GM12878 (cell line): ENCODE measurements around the gene ARHGDIA. TPM values are rescaled to one million over a fixed set of nuclear protein-coding genes. Genes with fewer than 3 reads are reported as not detected.
A peak's percentile ranks its signal among the peaks of the same experiment; 100 is the strongest.

Source experiments
- BMI1 ChIP-seq: fragments of 450-650 bp; IDR thresholded peaks from 2 replicates; pipeline ENCODE4 v1.6.1; 2016; ENCODE audit warnings: mild to moderate bottlenecking, moderate library complexity, borderline replicate concordance
- CBX3 ChIP-seq: fragments of 200-600 bp; sonication (generic); IDR thresholded peaks from 2 replicates; pipeline ENCODE4 v1.6.1; 2016; ENCODE audit warnings: low read depth, borderline replicate concordance
- CREB1 ChIP-seq: IDR thresholded peaks from 2 replicates; pipeline ENCODE4 v1.6.1; 2012; ENCODE audit warnings: low read depth, mild to moderate bottlenecking, inconsistent platforms
- EGR1 ChIP-seq, 2 experiments: IDR thresholded peaks; 1 replicate in 1 of 2; 2 replicates in 1 of 2; pipeline ENCODE4 v1.6.1; 2011 to 2012; ENCODE audit warnings: low read depth in 2 of 2, low read length in 2 of 2, borderline replicate concordance in 1 of 2, mild to moderate bottlenecking in 1 of 2, moderate library complexity in 1 of 2
- GABPA ChIP-seq: IDR thresholded peaks from 2 replicates; pipeline ENCODE4 v1.6.1; 2014; ENCODE audit warnings: antibody characterized with exemption, low read depth, mild to moderate bottlenecking, inconsistent platforms
- GATAD2B ChIP-seq: fragments of 450-650 bp; conservative IDR thresholded peaks from 2 replicates; pipeline ENCODE4 v1.6.1; 2017; ENCODE audit warnings: low read depth, mild to moderate bottlenecking, moderate library complexity
- HDAC2 ChIP-seq: fragments of 200-600 bp; sonication (generic); IDR thresholded peaks from 2 replicates; pipeline ENCODE4 v1.6.1; 2017
- IKZF2 ChIP-seq, 2 experiments: fragments of 450-650 bp; IDR thresholded peaks; 2 replicates each; pipeline ENCODE4 v1.6.1; 2017; ENCODE audit warnings: mild to moderate bottlenecking in 2 of 2, moderate library complexity in 2 of 2
- KDM1A ChIP-seq: fragments of 200-600 bp; sonication (generic); IDR thresholded peaks from 2 replicates; pipeline ENCODE4 v1.6.1; 2016; ENCODE audit warnings: borderline replicate concordance
- MEF2B ChIP-seq: fragments of 450-650 bp; IDR thresholded peaks from 2 replicates; pipeline ENCODE4 v1.6.1; 2018; ENCODE audit warnings: mild to moderate bottlenecking, moderate library complexity; ENCODE audit not compliant: partially characterized antibody, poor library complexity, severe bottlenecking
- MTA3 ChIP-seq: IDR thresholded peaks from 2 replicates; pipeline ENCODE4 v1.6.1; 2012; ENCODE audit warnings: low read length, inconsistent platforms, borderline replicate concordance
- MYB ChIP-seq: fragments of 150-350 bp; IDR thresholded peaks from 2 replicates; pipeline ENCODE4 v1.6.1; 2014; ENCODE audit warnings: mild to moderate bottlenecking, low read depth, low read length, borderline replicate concordance
- NFYB ChIP-seq: IDR thresholded peaks from 2 replicates; pipeline ENCODE4 v1.6.1; 2011; ENCODE audit warnings: low read depth, mild to moderate bottlenecking, low read length, improper control_type of control experiment, moderate library complexity; ENCODE audit not compliant: insufficient read depth
- NR2C2 ChIP-seq: IDR thresholded peaks from 2 replicates; pipeline ENCODE4 v1.6.1; 2011; ENCODE audit warnings: borderline replicate concordance, low read depth; ENCODE audit not compliant: control insufficient read depth, insufficient read length
- PAX8 ChIP-seq: fragments of 450-650 bp; IDR thresholded peaks from 2 replicates; pipeline ENCODE4 v1.6.1; 2017; ENCODE audit warnings: mild to moderate bottlenecking, moderate library complexity
- PRDM15 ChIP-seq: fragments of 450-650 bp; formaldehyde crosslinking; IDR thresholded peaks from 2 replicates; pipeline ENCODE4 v1.4.0; 2020; ENCODE audit warnings: mild to moderate bottlenecking, moderate library complexity
- RAD21 ChIP-seq: IDR thresholded peaks from 2 replicates; pipeline ENCODE4 v1.6.1; 2011; ENCODE audit warnings: mild to moderate bottlenecking, low read depth, low read length, moderate library complexity; ENCODE audit not compliant: insufficient read depth
- RCOR1 ChIP-seq: conservative IDR thresholded peaks from 2 replicates; pipeline ENCODE4 v1.6.1; 2012; ENCODE audit warnings: low read depth, low read length, improper control_type of control experiment
- SKIL ChIP-seq: fragments of 450-650 bp; IDR thresholded peaks from 2 replicates; pipeline ENCODE4 v1.6.1; 2017; ENCODE audit warnings: mild to moderate bottlenecking, low read depth, inconsistent platforms; ENCODE audit not compliant: poor library complexity, severe bottlenecking
- SREBF1 ChIP-seq: IDR thresholded peaks from 2 replicates; pipeline ENCODE4 v1.6.1; 2012; ENCODE audit warnings: mild to moderate bottlenecking, low read length
- SREBF2 ChIP-seq: IDR thresholded peaks from 2 replicates; pipeline ENCODE4 v1.6.1; 2012; ENCODE audit warnings: mild to moderate bottlenecking, low read length
- STAT3 ChIP-seq: IDR thresholded peaks from 2 replicates; pipeline ENCODE4 v1.6.1; 2011; ENCODE audit warnings: low read depth, low read length, improper control_type of control experiment
- TARDBP ChIP-seq: IDR thresholded peaks from 2 replicates; pipeline ENCODE4 v1.6.1; 2016; ENCODE audit warnings: borderline replicate concordance
- TCF12 ChIP-seq: IDR thresholded peaks from 2 replicates; pipeline ENCODE4 v1.6.1; 2011; ENCODE audit warnings: low read depth, mild to moderate bottlenecking, low read length
- ZNF207 ChIP-seq: fragments of 450-650 bp; IDR thresholded peaks from 2 replicates; pipeline ENCODE4 v1.6.1; 2014; ENCODE audit warnings: antibody characterized with exemption, mild to moderate bottlenecking, borderline replicate concordance
- polyA plus RNA-seq, 11 experiments: library from polyadenylated mRNA; depleted of rRNA in 4 of 11; unstranded in 6 of 11; stranded (reverse) in 5 of 11; fragments of >200 nt; fragmentation: Nextera tagmentation in 4 of 11; fragmentation: Illumina TruSeq in 1 of 11; extraction: Ambion mirVana in 4 of 11; extraction: Trizol in 1 of 11; gene quantifications; 1 replicate in 1 of 11; 2 replicates in 10 of 11; pipeline versions ENCODE4 v1.2.1 to v1.2.3, GENCODE V29; 2011 to 2016; ENCODE audit warnings: inconsistent platforms in 2 of 11, missing spikeins in 2 of 11, low read depth in 1 of 11
- total RNA-seq, 4 experiments: library from RNA; depleted of rRNA in 3 of 4; stranded (reverse); fragments of >200 nt in 3 of 4; fragmentation: Illumina TruSeq in 1 of 4; extraction: Trizol in 1 of 4; gene quantifications; 2 replicates each; pipeline versions ENCODE4 v1.2.1 to v1.2.3, GENCODE V29; 2013 to 2021

ARHGDIA gene
- total and polyA plus RNA-seq, 10 of the 15 experiments (the other 5 are each of a cell fraction or from before 2014, with no cell fraction given), result 17.9 to 552 (median 169) TPM

GRCh38 chr17:81860756-81861568, 10.2 kb downstream of the ARHGDIA start (continued):
- peak; percentile 71 to 72 for TF ChIP-seq IKZF2 (IDR thresholded peaks at IDR 0.05)
- peak; percentile 85 for TF ChIP-seq GATAD2B
- peak; percentile 97 for TF ChIP-seq TARDBP
- TF ChIP-seq BMI1, result no peak
- TF ChIP-seq PAX8, result no peak
- peak; percentile 84 for TF ChIP-seq SKIL
- TF ChIP-seq MEF2B, result peak; percentile 93
- TF ChIP-seq EGR1 (IDR thresholded peaks at IDR 0.05; ENCODE audit: borderline replicate concordance in 1 of 2, low read depth in 2 of 2, low read length in 2 of 2), result peak in 1 of 2 experiments; percentile 47; a peak in 1 of 3 replicates
- TF ChIP-seq CREB1, result peak; percentile 93
- peak; percentile 44; the same call in 1 of the 2 replicates for TF ChIP-seq TCF12
- no peak for TF ChIP-seq KDM1A
- no peak for TF ChIP-seq HDAC2
- TF ChIP-seq ZNF207, result no peak; the same call in 1 of the 2 replicates
- TF ChIP-seq NFYB, result peak; percentile 99
- no peak for TF ChIP-seq NR2C2
- no peak for TF ChIP-seq RCOR1
- TF ChIP-seq STAT3, result no peak
- no peak for TF ChIP-seq MTA3
- no peak for TF ChIP-seq SREBF1
- TF ChIP-seq GABPA, result peak; percentile 94
- TF ChIP-seq CBX3, result no peak
- no peak for TF ChIP-seq SREBF2
- TF ChIP-seq MYB, result no peak
- no peak for TF ChIP-seq PRDM15 (CRISPR knock-in tag)
- no peak for TF ChIP-seq RAD21
